ENCODE data around the gene GMEB2.

- TF ChIP-seq CTCF (conservative IDR thresholded peaks at IDR 0.05 in 1 of 2, IDR thresholded peaks at IDR 0.05 in 1 of 2; ENCODE audit: low read depth in 1 of 2, low read length in 2 of 2) (no peak), EZH2 (IDR thresholded peaks at IDR 0.05; ENCODE audit: low read length, missing control alignments) (no peak)
These were observed 44.4 kb downstream of the GMEB2 start for GRCh38 chr20:63582382-63583063.
